Ascending aorta (tissue), 2 donors: ENCODE measurements around the gene STAT4. TPM values are rescaled to one million over a fixed set of nuclear protein-coding genes. Genes with fewer than 3 reads are reported as not detected.
A peak's percentile ranks its signal among the peaks of the same experiment; 100 is the strongest.

Experiments used
- DNase-seq, 2 donors: peaks; one replicate each; pipeline ENCODE4 v3.0.0-alpha.2; 2019; ENCODE audit warnings: low spot score in 2 of 2
- H3K27ac ChIP-seq, 2 donors: fragments of 200-600 bp; sonication (generic); one replicate each; pipeline ENCODE4 v1.5.1; 2016 to 2017; ENCODE audit warnings: mild to moderate bottlenecking in 1 of 2
- H3K27me3 ChIP-seq: fragments of 200-600 bp; sonication (generic); one replicate; pipeline ENCODE4 v1.5.1; 2017
- H3K36me3 ChIP-seq, 2 donors: fragments of 200-600 bp; sonication (generic); one replicate each; pipeline ENCODE4 v1.5.1; 2016
- H3K4me1 ChIP-seq, 2 donors: fragments of 200-600 bp; sonication (generic); one replicate each; pipeline ENCODE4 v1.5.1; 2016 to 2017; ENCODE audit warnings: mild to moderate bottlenecking in 1 of 2
- H3K4me3 ChIP-seq, 2 donors: fragments of 200-600 bp; sonication (generic); one replicate each; pipeline ENCODE4 v1.5.1; 2016 to 2017; ENCODE audit warnings: mild to moderate bottlenecking in 1 of 2
- H3K9me3 ChIP-seq, 2 donors: fragments of 200-600 bp; sonication (generic); one replicate each; pipeline ENCODE4 v1.5.1; 2016
- CTCF ChIP-seq, 3 experiments: fragments of 200-600 bp in 2 of 3; fragments of 450-650 bp in 1 of 3; sonication (generic) in 2 of 3; IDR thresholded peaks; one replicate each; pipeline ENCODE4 v1.5.1; 2016 to 2019; ENCODE audit warnings: antibody characterized with exemption in 3 of 3, mild to moderate bottlenecking in 1 of 3, moderate library complexity in 1 of 3
- intact Hi-C: fragments of 100-400 bp; cut with DNase I; formaldehyde crosslinking; loops from one replicate; pipeline ENCODE4 v1.15.1; 2023
- total RNA-seq: library from RNA; depleted of rRNA; stranded (reverse); fragments of >200 nt; gene quantifications from one replicate; pipeline ENCODE4 v1.1.0, GENCODE V29; 2016

STAT4 gene
- total RNA-seq, 1 donor from 2014 or later: 0.85 TPM

DNA sequence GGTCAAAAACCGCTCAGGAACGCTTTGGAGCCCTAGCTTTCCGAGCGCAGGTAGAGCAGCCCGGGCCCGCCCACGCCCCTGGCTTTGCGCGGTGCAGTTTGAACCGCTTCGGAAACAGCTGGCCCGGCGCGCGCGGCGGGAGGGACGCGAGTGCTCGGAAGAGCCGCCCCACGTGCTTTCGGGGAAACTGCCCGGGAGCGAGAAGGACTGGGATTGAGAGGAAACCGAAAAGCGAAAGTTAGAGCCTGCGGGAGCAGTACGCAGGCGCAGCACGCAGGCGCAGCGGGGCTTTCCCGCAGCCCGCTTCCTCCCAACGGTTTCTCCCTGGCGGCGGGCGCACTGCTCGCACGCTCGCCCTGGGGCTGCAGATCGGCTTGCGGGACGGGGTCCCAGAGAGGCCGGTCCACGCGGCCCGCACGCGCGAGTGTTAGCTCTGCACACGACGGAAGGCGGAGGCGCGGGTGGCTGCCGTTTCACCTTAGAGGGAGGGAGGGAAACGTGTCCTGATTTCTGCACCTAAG lies 130.5 kb downstream of the STAT4 start:
- Histone ChIP-seq H3K36me3 (no peaks in the 10 kb centered on the region), H3K4me1 (peaks cover 0 to 4% of the 10 kb centered on the region in 2 donors), H3K9me3 (no peaks in the 10 kb centered on the region), H3K27me3 (no peaks in the 10 kb centered on the region), H3K27ac (peak overlapping the region; percentile 92 to 93), H3K4me3 (peak overlapping the region; percentile 77 to 85)
- intact Hi-C loops: loop anchor here (2.0 to 5.0 kb wide), 3 partner anchors 139 to 657 kb away; partner anchors contain the start of genes GLS, NAB1 and NABP1
- peak; percentile 73 to 96 for DNase-seq
- peak; percentile 9 to 47 (median 18) for TF ChIP-seq CTCF (IDR thresholded peaks at IDR 0.05)

DNA sequence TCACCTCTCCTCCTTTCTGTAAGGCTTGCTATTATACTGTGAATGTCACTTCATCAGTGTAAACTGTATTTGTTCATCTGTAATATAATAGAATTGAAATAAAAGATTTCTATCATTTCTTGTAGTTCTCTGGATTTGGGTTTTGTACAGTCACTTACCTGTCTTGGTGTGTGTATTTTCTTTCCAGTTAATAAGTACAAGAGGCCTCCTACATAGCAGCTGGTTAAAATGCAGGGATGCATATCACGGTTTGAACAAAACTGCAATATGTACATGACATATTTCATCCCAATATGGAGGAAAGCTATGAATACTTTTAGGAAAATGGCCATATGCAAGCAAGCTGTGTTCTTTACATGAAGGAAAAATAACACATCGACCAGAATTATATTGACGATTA lies 131.4 kb downstream of the STAT4 start:
- no peak for TF ChIP-seq CTCF (IDR thresholded peaks at IDR 0.05)
- no peaks in the 10 kb centered on the region for H3K9me3 ChIP-seq
- no peaks in the 10 kb centered on the region for H3K27me3 ChIP-seq
- H3K27ac ChIP-seq: no peak overlapping the region
- no peak for DNase-seq
- intact Hi-C loops: loop anchor here (10.0 kb wide), 2 partner anchors 485 to 705 kb away; partner anchors contain the start of genes HIBCH and NEMP2
- H3K36me3 ChIP-seq: no peaks in the 10 kb centered on the region
- H3K4me3 ChIP-seq: no peak overlapping the region
- peaks cover 0 to 4% of the 10 kb centered on the region in 2 donors for H3K4me1 ChIP-seq

- H3K27ac ChIP-seq: no peak overlapping the region
- intact Hi-C loops: loop anchor here (10.0 kb wide), 2 partner anchors 484 to 704 kb away; partner anchors contain the start of genes HIBCH and NEMP2
- no peak for DNase-seq
- TF ChIP-seq CTCF (IDR thresholded peaks at IDR 0.05): no peak
- H3K4me1 ChIP-seq: peaks cover 0 to 4% of the 10 kb centered on the region in 2 donors
- H3K4me3 ChIP-seq: no peak overlapping the region
- H3K36me3 ChIP-seq: no peaks in the 10 kb centered on the region
- no peaks in the 10 kb centered on the region for H3K27me3 ChIP-seq
- no peaks in the 10 kb centered on the region for H3K9me3 ChIP-seq
These were observed 132.1 kb downstream of the STAT4 start for GRCh38 chr2:191018643-191019119.

DNA sequence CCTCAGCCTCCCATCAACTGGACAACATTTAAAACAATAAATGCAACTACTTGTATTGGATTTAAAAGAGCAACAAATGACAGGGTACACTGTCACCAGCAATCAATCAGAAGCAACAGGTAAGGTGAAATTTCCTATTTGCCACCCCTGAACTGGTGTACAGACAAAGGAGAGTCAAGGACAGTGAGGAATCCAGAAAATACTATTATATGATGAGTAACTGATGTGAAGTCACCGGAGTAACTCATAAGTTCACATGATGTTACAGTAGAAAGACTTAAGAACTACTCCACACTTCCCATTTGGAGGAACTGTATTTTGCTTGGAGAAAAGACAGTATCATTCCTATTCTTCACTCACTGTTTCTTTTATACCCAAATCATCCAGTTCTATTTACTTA lies 132.7 kb downstream of the STAT4 start:
- H3K27me3 ChIP-seq: no peaks in the 10 kb centered on the region
- H3K27ac ChIP-seq: no peak overlapping the region
- TF ChIP-seq CTCF (IDR thresholded peaks at IDR 0.05): no peak
- DNase-seq: no peak
- intact Hi-C loops: loop anchor here (10.0 kb wide), 2 partner anchors 483 to 703 kb away; partner anchors contain the start of genes HIBCH and NEMP2
- H3K36me3 ChIP-seq: no peaks in the 10 kb centered on the region
- H3K9me3 ChIP-seq: no peaks in the 10 kb centered on the region
- H3K4me3 ChIP-seq: no peak overlapping the region
- H3K4me1 ChIP-seq: peaks cover 0 to 4% of the 10 kb centered on the region in 2 donors

GRCh38 chr2:191015831-191016230 lies 135.0 kb downstream of the STAT4 start:
- Histone ChIP-seq H3K4me1 (peaks cover 3 to 13% of the 10 kb centered on the region in 2 donors), H3K9me3 (no peaks in the 10 kb centered on the region), H3K27me3 (no peaks in the 10 kb centered on the region), H3K27ac (no peak overlapping the region), H3K36me3 (no peaks in the 10 kb centered on the region), H3K4me3 (no peak overlapping the region)
- no peak for DNase-seq
- no peak for TF ChIP-seq CTCF (IDR thresholded peaks at IDR 0.05)
- intact Hi-C loops: loop anchor here (10.0 kb wide), 2 partner anchors 481 to 701 kb away; partner anchors contain the start of genes HIBCH and NEMP2
